ENCODE data around the gene ZNF780A.
"Not testable (repeated sequence)": the region's sequence is repeated elsewhere in the genome, so short reads cannot be mapped to it uniquely, and the experiment has no call there.

Gene ZNF780A

GRCh38 chr19:40090241-40091204 is at the start of gene ZNF780A:
Gene ZNF780A, minus strand, starts transcription at chr19:40090943. Its CDS starts 6,190 bp downstream, at chr19:40084753.
- peak; percentile 51 to 57 for DNase-seq (ENCODE audit: low read depth in 2 of 2)

GRCh38 chr19:40139533-40140287 is 49.0 kb upstream of the ZNF780A start:
- no peak for DNase-seq (ENCODE audit: low read depth in 2 of 2)

DNA sequence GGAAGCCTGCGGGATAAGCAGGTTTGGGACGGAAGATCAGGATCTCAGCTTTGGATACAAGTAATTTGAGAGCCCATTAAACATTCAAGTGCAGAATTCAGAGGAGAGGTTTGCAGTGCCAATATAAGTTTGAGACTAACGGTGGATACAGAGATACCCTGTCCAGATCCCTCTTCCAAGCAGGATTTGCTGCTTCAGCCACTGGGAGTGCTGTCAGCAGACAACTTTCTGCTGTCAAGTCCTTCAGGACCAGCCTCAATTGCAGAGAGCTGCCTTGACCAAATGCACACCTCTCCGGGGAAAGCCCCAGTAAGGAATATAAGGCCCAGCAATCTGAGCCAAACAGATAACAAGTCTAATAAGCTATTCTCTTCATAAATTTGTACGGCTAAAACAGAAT is 46.1 kb upstream of the ZNF780A start:
- DNase-seq (ENCODE audit: low read depth in 2 of 2) = no peak

DNA sequence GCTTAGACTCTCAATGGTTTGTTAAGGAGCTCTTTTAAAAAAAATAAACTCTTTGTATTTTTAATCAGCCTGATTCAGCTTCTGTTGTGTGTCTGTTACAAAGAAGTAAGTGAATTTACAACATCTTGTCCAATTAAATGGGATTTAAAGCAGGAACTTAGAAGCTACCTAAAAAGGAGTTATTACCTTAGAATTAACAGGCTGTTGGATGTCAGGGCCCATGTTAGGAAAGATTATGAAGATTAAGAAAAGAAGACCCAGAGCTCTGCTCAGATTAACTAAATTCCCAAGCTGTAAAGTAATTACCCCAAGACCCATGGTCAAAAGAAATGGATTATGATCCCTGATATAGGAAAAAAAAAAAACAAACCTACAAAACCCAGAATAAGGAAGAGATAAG is 44.1 kb upstream of the ZNF780A start:
- no peak for DNase-seq (ENCODE audit: low read depth in 2 of 2)

DNA sequence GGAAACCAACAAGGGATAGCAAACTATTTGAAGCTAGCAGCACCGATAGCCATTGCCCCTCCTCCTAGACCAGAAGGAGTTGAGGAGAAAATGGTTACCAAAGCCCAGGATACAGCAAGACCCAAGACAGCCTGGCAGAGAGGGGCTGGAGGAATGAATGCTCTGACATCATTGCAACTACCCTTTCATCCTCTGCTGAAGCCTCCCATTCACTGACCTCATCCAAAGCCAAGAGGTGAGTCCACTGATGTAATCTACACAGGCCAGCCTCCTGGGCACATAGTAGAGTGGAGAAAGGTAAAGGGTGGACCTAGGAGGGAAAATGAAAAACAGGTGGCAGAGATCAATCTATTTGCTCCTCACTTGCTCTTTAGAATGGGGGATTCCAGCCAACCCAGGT is 42.7 kb upstream of the ZNF780A start:
- DNase-seq (ENCODE audit: low read depth in 2 of 2) = no peak

DNA sequence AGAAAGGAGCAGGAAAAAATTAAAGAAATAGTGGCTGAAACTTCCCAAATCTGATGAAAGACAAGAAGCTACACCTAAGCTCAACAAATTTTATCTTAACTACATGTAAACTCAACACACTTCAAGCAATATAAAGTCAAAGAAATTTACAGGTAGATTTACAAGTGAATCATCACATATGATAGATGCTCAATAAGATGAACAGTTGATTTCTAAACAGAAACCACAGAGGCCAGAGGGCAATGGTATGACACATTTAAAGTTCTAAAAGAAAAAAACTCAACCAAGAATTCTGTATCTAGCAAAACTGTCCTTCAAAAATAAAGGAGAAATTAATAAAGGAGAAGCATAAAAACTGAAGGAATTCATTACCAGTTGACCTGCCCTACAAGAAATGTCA is 39.3 kb upstream of the ZNF780A start:
- DNase-seq (ENCODE audit: low read depth in 2 of 2) = no peak

DNA sequence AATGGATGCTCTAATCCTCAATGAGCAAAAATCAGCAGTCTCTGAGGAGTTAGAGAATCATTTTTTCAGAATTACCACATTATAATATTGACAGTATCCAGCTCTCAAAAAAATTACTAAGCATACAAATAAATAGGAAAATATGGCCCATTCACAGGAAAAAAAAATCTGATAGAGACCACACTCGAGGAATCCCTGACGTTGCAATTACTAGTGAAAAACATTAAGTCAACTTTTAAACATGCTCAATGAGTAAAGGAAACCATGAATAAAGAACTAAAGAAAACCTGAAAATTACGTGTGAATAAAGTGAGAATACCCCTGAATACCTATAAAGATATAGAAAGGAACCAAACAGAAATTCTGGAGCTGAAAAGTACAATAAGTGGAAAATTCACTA is 38.7 kb upstream of the ZNF780A start:
- no peak for DNase-seq (ENCODE audit: low read depth in 2 of 2)

- no peak for DNase-seq (ENCODE audit: low read depth in 2 of 2)
These were observed 38.2 kb upstream of the ZNF780A start for GRCh38 chr19:40128991-40129390.

DNA sequence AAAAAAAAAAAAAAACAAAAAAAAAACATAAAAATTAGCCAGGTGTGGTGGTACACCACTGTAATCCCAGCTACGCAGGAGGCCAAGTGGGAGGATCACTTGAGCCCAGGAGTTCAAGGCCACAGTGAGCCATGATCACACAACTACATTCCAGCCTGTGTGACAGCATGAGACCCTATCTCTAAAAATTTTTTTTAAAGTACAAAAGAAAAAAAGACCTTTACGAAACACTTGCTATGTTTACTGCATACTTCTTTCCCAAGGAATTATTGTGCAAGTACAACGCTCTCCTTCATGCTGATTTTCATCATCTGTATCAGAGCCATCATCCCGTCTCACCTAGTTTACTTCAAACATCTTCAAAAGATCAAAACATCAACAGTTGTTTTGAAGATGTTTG is 28.6 kb upstream of the ZNF780A start:
- no peak for DNase-seq (ENCODE audit: low read depth in 2 of 2)

DNA sequence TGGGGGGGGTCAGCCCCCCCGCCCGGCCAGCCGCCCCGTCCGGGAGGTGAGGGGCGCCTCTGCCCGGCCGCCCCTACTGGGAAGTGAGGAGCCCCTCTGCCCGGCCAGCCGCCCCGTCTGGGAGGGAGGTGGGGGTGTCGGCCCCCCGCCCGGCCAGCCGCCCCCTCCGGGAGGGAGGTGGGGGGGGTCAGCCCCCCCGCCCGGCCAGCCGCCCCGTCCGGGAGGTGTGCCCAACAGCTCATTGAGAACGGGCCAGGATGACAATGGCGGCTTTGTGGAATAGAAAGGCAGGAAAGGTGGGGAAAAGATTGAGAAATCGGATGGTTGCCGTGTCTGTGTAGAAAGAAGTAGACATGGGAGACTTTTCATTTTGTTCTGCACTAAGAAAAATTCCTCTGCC is 27.9 kb upstream of the ZNF780A start:
- not testable (repeated sequence) for DNase-seq (ENCODE audit: low read depth in 2 of 2)

- no peak for DNase-seq (ENCODE audit: low read depth in 2 of 2)
These were observed 25.3 kb upstream of the ZNF780A start for GRCh38 chr19:40116075-40116474.

- DNase-seq (ENCODE audit: low read depth in 2 of 2) = not testable (repeated sequence)
These were observed 23.4 kb upstream of the ZNF780A start for GRCh38 chr19:40114119-40114518.

GRCh38 chr19:40112271-40112670 is 21.5 kb upstream of the ZNF780A start:
- not testable (repeated sequence) for DNase-seq (ENCODE audit: low read depth in 2 of 2)

GRCh38 chr19:40110570-40110969 is 19.8 kb upstream of the ZNF780A start:
- no peak for DNase-seq (ENCODE audit: low read depth in 2 of 2)

DNA sequence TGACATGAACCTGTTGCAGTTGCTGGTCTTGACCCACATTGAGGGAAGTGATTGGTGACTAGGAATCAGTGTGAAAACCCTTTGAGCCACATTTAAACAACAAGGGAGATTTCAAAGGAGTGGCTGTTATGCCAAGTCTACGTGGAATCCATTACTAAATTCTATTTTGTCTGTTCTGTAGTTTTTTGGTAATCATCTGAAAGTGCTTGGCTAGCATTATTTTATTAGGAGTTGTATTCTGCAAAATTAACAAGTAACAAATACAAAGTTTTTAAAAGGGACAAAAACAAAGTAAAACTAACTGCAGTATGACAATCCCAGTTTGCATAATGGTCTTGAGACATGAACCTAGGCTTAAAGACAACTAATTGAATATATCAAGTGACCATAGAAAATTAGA is 14.0 kb upstream of the ZNF780A start:
- no peak for DNase-seq (ENCODE audit: low read depth in 2 of 2)

DNA sequence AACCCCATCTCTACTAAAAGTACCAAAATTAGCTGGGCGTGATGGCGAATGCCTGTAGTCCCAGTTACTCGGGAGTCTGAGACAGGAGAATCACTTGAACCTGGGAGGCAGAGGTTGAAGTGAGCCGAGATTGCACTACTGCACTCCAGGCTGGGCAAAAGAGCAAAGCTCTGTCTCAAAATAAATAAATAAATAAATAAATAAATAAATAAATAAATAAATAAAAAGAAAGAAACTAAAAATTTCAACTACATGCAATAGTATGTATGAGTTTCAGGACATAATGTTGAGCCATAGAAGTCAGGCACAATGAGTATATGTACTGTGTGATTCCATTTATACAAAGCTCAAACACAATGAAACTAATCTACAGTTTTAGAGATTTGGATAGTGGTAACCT is 12.9 kb upstream of the ZNF780A start:
- DNase-seq (ENCODE audit: low read depth in 2 of 2) = no peak

DNA sequence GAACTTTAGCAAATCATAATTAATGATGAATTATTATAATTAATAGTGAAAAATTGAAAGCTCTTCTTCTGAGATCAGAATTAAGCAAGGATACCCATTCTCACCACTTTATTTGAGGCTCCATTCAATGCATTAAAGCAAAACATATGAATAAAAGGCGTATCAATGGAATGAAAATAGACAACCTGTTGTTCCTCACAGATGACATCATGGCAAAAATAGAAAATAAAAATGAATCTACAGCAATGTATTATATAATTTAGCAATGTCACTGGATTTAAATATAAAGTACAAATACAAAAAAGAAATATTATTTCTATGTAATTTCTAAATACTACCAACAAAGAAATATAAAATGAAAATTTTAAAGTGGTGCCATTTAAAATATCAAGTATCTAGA is 11.1 kb upstream of the ZNF780A start:
- DNase-seq (ENCODE audit: low read depth in 2 of 2) = no peak

GRCh38 chr19:40093416-40093815 is 2.7 kb upstream of the ZNF780A start:
- no peak for DNase-seq (ENCODE audit: low read depth in 2 of 2)

DNA sequence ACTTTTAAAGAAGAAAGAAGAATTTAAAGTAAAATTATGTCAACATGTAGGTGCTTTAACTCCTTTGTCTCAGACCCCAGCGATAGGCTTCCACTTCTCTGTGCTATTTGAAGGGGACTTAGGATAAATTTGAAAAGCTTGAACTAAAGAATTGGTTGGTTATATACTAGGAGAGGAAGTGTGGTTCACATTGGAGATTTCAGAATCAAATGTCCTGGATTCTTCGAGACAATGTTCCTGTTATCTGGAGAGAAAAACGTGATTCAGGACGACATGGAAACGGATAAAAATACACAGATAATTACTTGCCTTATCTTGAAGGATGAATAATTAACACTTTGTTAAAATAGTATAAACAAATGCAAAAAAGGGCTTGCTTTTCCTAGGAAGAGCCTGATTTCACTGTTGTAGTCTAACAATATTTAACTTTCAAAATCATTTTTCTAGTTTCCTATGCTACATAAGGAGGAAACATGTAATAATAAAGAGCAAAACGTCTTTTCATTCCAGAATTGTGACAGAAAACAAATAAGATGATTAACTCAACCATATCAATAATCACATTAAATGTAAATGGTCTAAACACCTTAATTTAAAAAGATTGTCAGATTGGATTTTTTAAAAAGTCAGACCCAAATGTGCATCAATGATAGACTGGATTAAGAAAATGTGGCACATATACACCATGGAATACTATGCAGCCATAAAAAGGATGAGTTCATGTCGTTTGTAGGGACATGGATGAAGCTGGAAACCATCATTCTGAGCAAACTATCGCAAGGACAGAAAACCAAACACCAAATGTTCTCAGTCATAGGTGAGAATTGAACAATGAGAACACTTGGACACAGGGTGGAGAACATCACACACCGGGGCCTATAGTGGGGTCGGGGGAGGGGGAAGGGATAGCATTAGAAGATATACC is 724 bp upstream of the ZNF780A start:
- DNase-seq (ENCODE audit: low read depth in 2 of 2) = no peak

GRCh38 chr19:40089462-40089861 is 1.3 kb downstream of the ZNF780A start:
- DNase-seq (ENCODE audit: low read depth in 2 of 2) = no peak

DNA sequence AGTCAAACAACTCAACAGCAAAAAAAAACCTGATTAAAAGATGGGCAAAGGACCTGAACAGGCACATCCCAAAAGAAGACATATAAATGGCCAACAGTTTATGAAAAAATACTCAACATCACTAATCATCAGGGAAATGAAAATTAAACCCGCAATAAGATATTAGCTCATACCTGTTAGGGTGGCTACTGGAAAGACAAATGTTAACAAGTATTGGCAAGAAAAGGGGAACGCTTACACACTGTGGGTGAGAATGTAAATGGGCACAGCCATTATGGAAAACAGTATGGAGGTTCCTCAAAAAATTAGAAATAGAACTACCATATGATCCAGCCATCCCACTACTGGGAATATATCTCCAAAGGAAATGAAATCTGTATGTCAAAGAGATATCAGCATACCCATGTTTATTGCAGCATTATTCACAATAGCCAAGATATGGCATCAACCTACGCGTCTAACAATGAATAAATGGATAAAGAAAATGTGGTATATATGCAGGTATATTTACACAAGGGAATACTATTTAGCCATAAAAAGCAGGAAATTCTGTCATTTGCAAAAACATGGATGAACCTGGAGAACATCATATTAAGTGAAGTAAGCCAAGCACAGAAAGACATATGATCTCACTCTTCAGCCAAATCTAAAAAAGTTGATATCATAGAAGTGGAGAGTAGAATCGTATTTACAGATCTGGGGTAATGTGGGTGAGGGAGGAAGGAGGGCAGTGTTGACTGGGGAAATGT is 2.3 kb downstream of the ZNF780A start:
- DNase-seq (ENCODE audit: low read depth in 2 of 2) = no peak

Data from stimulated activated CD8-positive, alpha-beta memory T cell treated with anti-CD3 and anti-CD28 coated beads, Interleukin-15, amount 100 ng/mL, for 4 hours (primary cell).